ENCODE results near the gene CRYAB. TPM values are rescaled to one million over a fixed set of nuclear protein-coding genes. Genes with fewer than 3 reads are reported as not detected.

The CRYAB gene
- total RNA-seq, 1 experiment from 2014 or later: 2.1 TPM

DNA sequence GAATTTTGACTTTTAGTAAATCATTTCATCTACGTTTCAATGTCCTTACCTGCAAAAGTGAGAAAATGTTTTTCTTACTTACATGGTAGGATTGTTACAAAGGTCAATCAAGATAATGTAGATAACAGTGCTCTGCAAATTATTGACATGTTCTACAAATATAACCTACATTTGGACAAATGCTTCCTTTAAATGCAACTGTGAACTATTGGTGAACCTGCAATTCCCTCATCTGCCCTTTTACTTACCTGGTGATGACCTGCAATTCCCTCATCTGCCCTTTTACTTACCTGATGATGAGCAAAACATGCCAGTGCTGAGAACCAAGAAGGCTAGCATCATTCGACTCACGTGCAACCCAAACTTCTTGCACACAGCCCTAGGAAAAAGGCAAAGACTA lies 51.3 kb downstream of the CRYAB start:
- no peak for DNase-seq (ENCODE audit: low spot score)

More for the DNA sequence above, 51.3 kb downstream of the CRYAB start:
- H3K27me3 Mint-ChIP-seq (ENCODE audit: low read depth): no peaks in the 10 kb centered on the region
- H3K4me1 Mint-ChIP-seq: no peaks in the 10 kb centered on the region
- no peak overlapping the region for H3K4me3 Mint-ChIP-seq
- ChIA-PET CTCF (interaction anchor here (1.0 to 1.3 kb wide), 2 partner anchors 8 to 19 kb away, joined by 4 read pairs; no protein-coding TSS in a partner anchor), POLR2A (interaction anchor here (1.1 kb wide), 1 partner anchor 11 kb away, joined by 3 read pairs; no protein-coding TSS in a partner anchor)
- no peaks in the 10 kb centered on the region for H3K9me3 Mint-ChIP-seq
- no peak for ATAC-seq
- TF ChIP-seq, protein P1, sequence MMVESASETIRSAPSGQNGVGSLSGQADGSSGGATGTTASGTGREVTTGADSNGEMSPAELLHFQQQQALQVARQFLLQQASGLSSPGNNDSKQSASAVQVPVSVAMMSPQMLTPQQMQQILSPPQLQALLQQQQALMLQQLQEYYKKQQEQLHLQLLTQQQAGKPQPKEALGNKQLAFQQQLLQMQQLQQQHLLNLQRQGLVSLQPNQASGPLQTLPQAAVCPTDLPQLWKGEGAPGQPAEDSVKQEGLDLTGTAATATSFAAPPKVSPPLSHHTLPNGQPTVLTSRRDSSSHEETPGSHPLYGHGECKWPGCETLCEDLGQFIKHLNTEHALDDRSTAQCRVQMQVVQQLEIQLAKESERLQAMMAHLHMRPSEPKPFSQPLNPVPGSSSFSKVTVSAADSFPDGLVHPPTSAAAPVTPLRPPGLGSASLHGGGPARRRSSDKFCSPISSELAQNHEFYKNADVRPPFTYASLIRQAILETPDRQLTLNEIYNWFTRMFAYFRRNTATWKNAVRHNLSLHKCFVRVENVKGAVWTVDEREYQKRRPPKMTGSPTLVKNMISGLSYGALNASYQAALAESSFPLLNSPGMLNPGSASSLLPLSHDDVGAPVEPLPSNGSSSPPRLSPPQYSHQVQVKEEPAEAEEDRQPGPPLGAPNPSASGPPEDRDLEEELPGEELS (CRISPR knock-in tag; IDR thresholded peaks at IDR 0.05): no peak
- TF ChIP-seq ATF1 (CRISPR knock-in tag; IDR thresholded peaks at IDR 0.05): no peak
- no peak for TF ChIP-seq ZNF416 (CRISPR knock-in tag; IDR thresholded peaks at IDR 0.05)
- TF ChIP-seq MYBL2 (CRISPR knock-in tag; IDR thresholded peaks at IDR 0.05): no peak
- TF ChIP-seq RELA (CRISPR knock-in tag; IDR thresholded peaks at IDR 0.05; ENCODE audit: borderline replicate concordance): no peak
- TF ChIP-seq, protein P2, sequence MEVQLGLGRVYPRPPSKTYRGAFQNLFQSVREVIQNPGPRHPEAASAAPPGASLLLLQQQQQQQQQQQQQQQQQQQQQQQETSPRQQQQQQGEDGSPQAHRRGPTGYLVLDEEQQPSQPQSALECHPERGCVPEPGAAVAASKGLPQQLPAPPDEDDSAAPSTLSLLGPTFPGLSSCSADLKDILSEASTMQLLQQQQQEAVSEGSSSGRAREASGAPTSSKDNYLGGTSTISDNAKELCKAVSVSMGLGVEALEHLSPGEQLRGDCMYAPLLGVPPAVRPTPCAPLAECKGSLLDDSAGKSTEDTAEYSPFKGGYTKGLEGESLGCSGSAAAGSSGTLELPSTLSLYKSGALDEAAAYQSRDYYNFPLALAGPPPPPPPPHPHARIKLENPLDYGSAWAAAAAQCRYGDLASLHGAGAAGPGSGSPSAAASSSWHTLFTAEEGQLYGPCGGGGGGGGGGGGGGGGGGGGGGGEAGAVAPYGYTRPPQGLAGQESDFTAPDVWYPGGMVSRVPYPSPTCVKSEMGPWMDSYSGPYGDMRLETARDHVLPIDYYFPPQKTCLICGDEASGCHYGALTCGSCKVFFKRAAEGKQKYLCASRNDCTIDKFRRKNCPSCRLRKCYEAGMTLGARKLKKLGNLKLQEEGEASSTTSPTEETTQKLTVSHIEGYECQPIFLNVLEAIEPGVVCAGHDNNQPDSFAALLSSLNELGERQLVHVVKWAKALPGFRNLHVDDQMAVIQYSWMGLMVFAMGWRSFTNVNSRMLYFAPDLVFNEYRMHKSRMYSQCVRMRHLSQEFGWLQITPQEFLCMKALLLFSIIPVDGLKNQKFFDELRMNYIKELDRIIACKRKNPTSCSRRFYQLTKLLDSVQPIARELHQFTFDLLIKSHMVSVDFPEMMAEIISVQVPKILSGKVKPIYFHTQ (CRISPR knock-in tag; IDR thresholded peaks at IDR 0.05): no peak
- TF ChIP-seq, protein P3, sequence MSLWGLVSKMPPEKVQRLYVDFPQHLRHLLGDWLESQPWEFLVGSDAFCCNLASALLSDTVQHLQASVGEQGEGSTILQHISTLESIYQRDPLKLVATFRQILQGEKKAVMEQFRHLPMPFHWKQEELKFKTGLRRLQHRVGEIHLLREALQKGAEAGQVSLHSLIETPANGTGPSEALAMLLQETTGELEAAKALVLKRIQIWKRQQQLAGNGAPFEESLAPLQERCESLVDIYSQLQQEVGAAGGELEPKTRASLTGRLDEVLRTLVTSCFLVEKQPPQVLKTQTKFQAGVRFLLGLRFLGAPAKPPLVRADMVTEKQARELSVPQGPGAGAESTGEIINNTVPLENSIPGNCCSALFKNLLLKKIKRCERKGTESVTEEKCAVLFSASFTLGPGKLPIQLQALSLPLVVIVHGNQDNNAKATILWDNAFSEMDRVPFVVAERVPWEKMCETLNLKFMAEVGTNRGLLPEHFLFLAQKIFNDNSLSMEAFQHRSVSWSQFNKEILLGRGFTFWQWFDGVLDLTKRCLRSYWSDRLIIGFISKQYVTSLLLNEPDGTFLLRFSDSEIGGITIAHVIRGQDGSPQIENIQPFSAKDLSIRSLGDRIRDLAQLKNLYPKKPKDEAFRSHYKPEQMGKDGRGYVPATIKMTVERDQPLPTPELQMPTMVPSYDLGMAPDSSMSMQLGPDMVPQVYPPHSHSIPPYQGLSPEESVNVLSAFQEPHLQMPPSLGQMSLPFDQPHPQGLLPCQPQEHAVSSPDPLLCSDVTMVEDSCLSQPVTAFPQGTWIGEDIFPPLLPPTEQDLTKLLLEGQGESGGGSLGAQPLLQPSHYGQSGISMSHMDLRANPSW (CRISPR knock-in tag; conservative IDR thresholded peaks at IDR 0.05; ENCODE audit: low read depth): no peak
- TF ChIP-seq, protein P4, sequence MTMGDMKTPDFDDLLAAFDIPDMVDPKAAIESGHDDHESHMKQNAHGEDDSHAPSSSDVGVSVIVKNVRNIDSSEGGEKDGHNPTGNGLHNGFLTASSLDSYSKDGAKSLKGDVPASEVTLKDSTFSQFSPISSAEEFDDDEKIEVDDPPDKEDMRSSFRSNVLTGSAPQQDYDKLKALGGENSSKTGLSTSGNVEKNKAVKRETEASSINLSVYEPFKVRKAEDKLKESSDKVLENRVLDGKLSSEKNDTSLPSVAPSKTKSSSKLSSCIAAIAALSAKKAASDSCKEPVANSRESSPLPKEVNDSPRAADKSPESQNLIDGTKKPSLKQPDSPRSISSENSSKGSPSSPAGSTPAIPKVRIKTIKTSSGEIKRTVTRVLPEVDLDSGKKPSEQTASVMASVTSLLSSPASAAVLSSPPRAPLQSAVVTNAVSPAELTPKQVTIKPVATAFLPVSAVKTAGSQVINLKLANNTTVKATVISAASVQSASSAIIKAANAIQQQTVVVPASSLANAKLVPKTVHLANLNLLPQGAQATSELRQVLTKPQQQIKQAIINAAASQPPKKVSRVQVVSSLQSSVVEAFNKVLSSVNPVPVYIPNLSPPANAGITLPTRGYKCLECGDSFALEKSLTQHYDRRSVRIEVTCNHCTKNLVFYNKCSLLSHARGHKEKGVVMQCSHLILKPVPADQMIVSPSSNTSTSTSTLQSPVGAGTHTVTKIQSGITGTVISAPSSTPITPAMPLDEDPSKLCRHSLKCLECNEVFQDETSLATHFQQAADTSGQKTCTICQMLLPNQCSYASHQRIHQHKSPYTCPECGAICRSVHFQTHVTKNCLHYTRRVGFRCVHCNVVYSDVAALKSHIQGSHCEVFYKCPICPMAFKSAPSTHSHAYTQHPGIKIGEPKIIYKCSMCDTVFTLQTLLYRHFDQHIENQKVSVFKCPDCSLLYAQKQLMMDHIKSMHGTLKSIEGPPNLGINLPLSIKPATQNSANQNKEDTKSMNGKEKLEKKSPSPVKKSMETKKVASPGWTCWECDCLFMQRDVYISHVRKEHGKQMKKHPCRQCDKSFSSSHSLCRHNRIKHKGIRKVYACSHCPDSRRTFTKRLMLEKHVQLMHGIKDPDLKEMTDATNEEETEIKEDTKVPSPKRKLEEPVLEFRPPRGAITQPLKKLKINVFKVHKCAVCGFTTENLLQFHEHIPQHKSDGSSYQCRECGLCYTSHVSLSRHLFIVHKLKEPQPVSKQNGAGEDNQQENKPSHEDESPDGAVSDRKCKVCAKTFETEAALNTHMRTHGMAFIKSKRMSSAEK (CRISPR knock-in tag; IDR thresholded peaks at IDR 0.05; ENCODE audit: borderline replicate concordance): no peak
- no peak for TF ChIP-seq E2F5 (CRISPR knock-in tag; IDR thresholded peaks at IDR 0.05)
- peaks cover 7% of the 10 kb centered on the region; the same call in 1 of the 2 replicates for H3K36me3 Mint-ChIP-seq
- no peak overlapping the region for H3K27ac Mint-ChIP-seq

Other genes with a start within 250 kb of the CRYAB start
- 74.5 to 87.7 TPM (median 75.2 TPM) in 3 replicates for gene PPP2R1B, start 145.4 kb downstream of the CRYAB start, total RNA-seq (2021)
- gene ALG9, start 40.2 kb downstream of the CRYAB start, total RNA-seq (2021): 19.7 to 20.9 TPM (median 20.6 TPM) in 3 replicates
- 1.9 to 2.5 TPM (median 2.2 TPM) in 3 replicates for gene FDXACB1, start 32.6 kb downstream of the CRYAB start, total RNA-seq (2021)
- 18.7 to 22.6 TPM (median 20.4 TPM) in 3 replicates for gene CFAP68, start 32.2 kb downstream of the CRYAB start, total RNA-seq (2021)
- gene HSPB2, start 964 bp upstream of the CRYAB start, total RNA-seq (2021): 0.33 to 0.62 TPM (median 0.55 TPM) in 3 replicates
- gene C11orf52, start 7.1 kb upstream of the CRYAB start, total RNA-seq (2021): 2.1 to 4.2 TPM (median 3.0 TPM) in 3 replicates
- gene DIXDC1, start 25.6 kb upstream of the CRYAB start, total RNA-seq (2021): 12.6 to 14.6 TPM (median 13.5 TPM) in 3 replicates
- gene DLAT, start 113.6 kb upstream of the CRYAB start, total RNA-seq (2021): 55.7 to 60.4 TPM (median 56.6 TPM) in 3 replicates
- 0.71 to 0.85 TPM (median 0.71 TPM) in 3 replicates for gene PIH1D2, start 162.2 kb upstream of the CRYAB start, total RNA-seq (2021)
- gene NKAPD1, start 162.5 kb upstream of the CRYAB start, total RNA-seq (2021): 15.3 to 17.1 TPM (median 15.6 TPM) in 3 replicates
- 67.9 to 88.2 TPM (median 74.4 TPM) in 3 replicates for gene TIMM8B, start 175.0 kb upstream of the CRYAB start, total RNA-seq (2021)
- 94.3 to 105 TPM (median 98.9 TPM) in 3 replicates for gene SDHD, start 175.1 kb upstream of the CRYAB start, total RNA-seq (2021)

Measured in WTC11 (cell line).